NCI-H2081 (cell line): ENCODE results near the gene CD82.
A peak's percentile ranks its signal among the peaks of the same experiment; 100 is the strongest.
"Not testable (repeated sequence)": the region's sequence is repeated elsewhere in the genome, so short reads cannot be mapped to it uniquely, and the experiment has no call there.

Experiments
- DNase-seq, 2 experiments: peaks; one replicate each; lab custom pipeline; 2025; lab: John Stamatoyannopoulos, UW

The CD82 gene

DNA sequence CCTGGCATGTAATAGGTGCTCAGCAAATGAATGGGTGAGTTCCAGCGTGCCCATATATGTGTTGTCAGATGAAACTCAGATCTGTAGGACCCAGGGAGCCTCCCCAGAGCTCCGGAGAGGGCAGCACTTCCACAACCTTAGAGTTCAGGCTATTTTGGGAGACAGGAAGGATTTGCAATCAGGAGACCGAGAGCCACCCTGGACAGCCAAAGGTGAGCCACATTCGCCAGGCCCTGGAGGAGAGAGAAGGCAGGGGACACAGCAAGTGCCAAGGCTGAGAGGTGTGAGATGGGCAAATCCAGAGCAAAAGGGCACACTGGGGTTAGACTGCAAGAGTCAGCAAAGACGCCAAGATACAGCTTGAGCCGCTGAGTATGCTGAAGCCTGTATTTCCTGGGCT, 66.4 kb downstream of the CD82 start:
- DNase-seq: no peak

DNA sequence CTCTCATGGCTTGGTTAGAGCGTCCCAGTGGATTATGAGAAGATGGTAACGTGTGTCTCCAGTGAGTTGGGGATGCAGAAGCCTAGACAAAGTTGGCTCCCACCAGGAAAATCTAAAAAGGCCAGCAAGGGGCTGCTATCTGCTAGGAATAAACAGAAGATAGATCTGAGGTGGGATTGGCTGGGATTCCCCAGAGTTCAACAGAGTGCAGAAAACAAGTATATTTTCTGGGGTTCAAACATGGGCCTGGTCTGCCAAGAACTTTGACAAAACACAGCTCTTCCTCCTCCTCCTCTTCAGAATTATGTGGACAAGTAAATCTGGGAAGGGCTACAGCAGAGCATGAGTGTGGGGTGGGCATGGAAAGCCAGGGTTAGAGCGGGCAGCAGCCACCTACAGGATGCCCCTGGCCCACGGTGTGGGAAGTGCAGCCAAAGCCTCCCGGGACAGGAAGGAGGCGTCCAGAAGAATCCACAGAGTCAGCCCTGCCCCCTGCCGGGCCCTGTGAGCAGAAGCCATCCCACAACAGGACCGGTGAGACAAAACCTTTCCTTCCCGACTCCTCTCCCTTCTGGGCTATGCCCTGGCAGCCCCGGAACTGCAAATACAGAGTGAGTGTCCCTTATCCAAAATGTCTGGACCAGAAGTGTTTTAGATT, 67.1 kb downstream of the CD82 start:
- no peak for DNase-seq

DNA sequence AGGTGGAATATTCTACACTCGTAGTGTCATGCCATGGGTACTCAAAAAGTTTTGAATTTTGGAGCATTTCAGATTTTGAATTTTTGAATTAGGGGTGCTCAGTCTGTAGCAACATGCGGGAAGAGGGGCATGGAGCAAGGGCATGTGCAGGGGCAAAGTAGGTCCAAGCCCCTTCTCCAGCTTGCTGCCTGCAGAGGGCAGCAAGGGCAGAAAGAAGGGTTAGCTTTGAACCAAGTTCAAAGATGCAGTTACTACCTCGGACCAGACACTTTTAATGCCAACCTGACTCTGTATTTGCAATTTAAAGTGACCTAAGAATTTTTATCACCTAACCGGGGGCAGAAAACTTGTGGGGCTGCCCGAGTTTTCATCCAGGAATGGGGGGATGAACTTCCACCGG, 68.2 kb downstream of the CD82 start:
- no peak for DNase-seq

DNA sequence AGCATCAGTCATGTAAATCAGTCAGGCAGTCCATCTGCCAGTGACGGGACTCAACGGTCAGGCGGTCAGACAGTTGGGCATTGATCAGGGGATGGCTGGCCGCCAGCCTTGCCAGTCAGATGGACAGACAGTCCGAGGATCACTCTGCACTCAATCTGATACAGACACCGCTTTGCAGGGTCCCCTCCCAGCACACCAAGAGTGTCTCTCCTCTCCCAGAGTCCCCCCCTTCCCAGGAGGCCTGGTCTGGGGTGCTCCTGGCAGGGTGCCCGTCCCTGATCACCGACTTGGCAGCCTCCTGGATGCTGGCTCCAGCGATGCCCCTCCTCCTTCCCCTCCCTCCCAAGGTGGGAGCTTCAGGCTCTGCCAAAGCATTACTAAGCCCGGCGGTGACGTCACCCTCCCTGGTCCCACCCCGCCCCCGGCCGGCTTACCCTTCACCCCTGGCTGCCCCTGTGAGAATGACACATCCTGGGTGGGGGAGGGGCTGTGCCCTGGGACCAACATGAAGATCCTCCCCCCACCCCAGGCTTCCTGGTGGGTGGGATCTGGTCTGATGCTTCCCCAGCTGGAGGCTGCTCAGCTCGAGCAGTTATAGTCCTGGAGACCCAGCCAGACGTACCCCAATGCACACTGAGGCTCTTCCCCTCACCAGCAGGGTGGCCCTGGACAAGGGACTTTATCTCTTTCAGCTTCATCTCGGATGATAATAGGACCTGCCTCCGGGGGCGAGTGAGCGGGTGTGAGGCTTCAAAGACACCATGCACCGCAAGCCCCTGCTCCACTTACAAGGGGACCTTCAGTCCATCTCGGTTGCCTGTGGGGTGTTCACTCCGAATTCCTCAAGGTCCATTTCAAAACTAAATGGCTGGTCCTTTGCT, 69.2 kb downstream of the CD82 start:
- DNase-seq: peak; percentile 83 to 90

DNA sequence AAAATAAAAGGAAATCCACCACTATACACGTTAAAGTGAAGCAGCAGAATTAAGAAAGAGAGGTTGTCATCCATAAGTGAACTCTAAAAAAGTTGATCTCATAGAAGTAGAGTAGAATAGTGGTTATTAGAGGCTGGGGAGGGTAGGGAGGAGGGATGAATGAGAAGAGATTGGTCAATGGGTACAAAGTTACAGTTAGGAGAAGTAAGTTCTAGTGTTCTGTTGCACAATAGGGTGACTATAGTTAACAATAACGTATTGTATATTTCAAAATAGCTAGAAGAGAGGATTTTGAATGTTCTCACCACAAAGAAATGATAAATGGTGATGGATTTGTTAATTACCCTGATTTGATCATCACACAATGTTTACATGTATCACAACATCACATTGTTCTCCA, 72.0 kb downstream of the CD82 start:
- DNase-seq: no peak

DNA sequence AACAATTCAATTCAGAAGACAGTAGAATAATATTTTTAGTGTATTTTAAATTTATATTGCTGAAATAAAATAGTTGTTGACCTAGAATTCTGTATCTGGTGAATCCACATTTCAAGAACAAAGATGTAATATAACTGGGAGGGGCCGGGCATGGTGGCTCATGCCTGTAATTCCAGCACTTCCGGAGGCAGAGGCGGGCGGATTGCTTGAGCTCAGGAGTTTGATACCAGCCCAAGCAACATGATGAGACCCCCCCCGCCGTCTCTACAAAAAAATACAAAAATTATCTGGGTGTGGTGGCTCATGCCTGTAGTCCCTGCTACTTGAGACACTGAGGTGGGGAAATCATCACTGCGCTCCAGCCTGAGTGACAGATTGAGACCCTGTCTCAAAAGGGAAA, 72.6 kb downstream of the CD82 start:
- no peak for DNase-seq

DNA sequence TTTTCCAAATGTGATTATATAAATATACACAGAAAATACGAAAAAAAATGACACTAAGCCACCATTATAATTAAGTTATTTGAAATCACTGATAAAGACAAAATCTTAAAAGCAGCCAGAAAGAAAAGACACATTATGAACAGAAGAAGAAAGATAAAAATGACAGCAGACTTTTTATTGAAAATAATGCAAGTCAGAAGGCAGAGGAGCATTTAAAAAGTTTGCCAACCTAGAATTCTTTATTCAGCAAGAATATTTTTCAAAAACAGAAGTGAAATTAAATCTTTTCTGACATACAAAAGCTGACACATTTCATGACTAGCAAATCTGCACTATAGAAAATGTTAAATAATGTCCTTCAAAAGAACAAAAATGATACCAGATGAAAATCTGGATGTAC, 77.8 kb downstream of the CD82 start:
- no peak for DNase-seq

DNA sequence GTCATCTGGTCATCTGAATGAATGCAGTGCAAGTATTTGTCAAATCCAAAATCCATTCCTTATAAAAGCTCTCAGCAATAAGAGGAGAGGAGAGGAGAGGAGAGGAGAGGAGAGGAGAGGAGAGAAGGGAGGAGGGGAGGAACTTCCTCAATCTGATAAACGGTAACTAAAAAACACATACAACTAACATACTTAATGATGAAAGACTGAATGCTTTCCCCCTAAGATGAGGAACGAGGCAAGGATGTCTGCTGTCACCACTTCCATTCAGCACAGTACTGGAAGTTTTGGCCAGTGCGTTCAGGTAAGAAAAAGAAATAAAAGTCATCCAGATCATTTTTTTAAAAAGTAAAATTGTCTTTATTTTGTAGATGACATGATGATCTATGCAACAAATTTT, 80.4 kb downstream of the CD82 start:
- no peak for DNase-seq

DNA sequence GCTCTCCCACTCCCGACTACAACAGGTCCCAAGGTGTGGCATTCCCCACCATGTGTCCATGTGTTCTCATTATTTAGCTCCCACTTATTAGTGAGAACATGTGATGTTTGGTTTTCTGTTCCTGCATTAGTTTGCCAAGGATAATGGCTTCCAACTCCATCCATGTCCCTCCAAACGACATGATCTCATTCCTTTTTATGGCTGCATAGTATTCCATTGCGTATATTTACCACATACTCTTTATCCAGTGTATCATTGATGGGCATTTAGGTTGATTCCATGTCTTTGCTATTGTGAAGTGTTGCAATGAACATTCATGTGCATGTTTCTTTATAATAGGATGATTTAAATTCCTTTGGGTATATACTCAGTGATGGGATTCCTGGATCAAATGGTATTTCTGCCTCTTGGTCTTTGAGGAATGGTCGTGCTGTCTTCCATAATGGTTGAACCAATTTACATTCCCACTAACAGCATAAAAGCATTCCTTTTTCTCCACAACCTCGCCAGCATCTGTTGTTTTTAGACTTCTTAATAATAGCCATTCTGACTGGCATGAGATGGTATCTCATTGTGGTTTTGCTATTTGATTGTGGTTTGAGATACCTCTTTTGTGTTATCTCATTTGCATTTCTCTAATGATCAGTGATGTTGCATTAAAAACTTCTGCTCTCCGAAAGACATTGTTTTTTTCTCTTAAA, 81.9 kb downstream of the CD82 start:
- not testable (repeated sequence) for DNase-seq

DNA sequence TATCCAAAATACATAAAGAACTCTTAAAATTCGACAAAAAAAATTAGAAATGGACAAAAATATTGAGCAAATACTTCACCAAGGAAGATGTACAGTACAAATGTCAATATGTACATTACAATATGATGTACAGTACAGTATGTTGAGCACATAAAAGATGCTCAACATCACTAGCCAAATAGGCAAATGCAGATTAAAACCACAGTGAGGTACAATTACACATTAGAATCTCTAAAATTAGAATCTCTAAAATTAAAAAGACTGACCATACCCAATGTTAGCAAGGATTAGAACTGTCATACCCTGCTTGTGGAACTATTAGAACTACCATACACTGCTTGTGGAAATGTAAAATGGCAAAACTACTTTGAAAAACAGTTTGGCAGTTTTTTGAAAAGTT, 82.6 kb downstream of the CD82 start:
- no peak for DNase-seq

DNA sequence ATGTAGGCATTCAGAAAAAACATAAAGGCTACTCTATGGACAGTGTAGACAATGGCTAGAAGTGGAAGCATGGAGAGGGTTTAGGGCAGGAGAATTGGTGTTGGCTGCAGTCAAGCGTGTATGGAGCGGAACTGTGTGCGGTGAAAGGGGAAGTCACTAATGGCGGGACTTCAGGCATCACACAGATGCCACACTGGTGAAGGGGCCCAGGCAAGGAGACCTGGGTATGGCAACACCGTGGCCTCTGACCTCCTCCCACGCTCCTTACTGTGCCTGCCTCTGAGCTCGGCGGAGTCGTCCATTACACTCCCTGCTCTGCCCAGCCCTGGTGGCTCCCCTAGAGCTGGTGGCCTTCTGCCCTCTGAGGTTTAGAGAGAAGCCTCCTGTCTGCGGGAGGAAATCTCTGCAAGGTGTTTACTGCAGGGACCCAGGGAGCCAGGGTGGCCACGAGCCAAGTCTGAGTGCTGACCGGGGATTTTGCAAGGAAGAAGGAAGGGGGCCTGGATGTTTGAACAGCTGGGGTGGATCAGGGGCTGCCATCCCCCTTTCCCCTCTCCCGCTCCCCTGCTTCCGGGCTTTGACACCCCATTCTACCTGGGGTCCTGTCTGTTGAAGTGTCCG, 86.2 kb downstream of the CD82 start:
- no peak for DNase-seq

DNA sequence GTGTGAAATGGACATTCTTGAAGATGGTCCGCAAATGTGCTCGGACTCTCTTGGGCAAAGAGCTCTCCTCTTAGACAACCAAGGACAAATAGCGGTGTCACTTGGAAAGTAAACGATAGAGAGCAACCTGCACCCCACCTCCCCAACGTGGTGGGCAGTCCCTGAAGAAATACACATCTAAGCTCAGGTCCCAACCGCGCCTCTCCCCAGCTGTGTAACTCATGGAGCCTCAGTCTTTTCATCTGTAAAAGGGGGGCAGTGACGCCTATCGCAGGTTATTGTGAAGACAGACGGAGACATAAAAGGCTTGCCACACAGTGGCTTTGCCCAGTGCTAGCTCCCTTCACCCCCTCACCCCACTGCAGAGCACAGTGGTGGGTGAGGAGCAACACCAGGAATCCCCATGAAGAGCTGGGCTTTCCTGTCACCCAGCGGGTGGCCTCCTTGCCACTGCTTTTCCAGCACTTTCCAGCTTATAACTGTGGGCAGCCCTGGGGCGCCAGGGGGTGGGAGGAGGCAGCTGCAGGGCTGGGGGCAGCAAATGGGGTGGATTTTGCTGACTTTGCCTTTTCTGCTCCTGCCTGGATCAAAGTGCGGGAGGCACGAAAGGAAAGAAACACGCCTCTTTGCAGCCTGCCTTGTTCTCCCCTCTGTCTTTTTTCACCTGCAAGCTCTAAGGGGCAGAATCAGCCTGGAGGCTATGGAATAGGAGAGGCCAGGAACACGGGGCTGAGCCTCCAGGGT, 87.6 kb downstream of the CD82 start:
- no peak for DNase-seq

DNA sequence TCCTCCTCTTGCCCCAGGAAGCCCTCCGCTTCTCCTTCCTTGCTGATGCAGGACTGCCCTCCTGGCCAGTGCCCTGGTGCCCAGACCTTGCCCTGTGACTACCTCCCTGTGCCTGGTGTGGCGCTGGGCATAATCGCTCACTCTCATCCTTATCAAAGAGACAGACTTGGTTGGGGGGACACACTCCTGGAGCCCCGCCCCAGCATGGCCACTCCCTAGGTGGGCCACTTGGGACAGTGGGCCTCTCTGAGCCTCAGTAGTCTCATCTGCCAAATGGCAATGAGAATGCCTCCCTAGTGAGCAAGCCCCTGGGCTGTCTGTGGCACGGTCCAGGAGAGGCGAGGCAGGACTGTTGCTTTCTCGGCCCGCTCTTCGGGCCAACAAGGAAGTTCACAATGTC, 88.6 kb downstream of the CD82 start:
- DNase-seq: no peak

DNA sequence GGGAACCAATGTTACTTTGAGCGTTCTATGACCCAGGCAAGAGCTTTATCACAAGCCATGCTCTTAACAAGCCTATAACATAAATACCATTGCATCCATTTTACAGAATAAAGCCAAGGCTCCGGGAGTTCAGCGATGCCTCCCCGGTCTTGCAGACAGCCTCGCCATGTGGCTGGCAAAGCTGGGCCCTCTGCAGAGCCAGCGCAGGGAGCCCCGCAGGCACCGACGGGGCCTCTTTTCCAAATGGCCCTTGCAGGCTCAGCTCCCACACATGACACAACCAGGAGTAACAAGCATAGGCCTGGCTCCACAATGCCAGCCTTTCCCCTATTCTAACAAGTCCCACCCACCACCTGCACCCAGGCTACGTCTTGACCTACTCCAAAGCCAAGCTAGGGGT, 89.1 kb downstream of the CD82 start:
- DNase-seq: no peak

DNA sequence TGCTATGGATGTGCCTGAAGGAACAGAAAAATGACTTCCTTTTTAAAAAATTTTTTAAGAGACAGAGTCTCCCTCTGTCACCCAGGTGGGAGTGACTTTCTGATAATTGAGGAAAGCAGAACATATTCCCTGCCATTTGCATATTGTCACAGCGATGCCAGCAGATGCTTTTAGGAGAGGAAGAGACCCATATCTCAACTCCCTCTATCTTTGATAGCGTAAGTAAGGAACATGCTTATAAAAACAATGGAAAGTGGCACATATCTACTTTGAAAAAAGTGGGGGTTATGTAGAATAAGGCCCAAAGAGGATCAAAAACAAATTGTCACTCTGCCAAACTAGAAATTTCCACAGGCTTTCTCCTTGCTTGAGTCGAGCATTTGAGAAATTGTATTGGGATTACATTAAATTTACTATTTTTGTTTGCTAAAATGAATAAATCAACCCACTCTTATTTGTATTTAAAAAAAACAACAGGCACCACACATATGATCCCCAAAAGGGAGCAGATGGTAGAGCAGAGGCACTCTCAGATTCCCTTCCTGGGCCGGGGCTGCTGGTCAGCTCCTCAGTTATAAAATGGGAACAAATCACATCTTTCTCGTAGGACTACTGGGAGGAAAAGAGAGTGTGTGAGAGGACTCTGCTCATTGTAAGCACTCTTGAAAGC, 92.5 kb downstream of the CD82 start:
- no peak for DNase-seq

DNA sequence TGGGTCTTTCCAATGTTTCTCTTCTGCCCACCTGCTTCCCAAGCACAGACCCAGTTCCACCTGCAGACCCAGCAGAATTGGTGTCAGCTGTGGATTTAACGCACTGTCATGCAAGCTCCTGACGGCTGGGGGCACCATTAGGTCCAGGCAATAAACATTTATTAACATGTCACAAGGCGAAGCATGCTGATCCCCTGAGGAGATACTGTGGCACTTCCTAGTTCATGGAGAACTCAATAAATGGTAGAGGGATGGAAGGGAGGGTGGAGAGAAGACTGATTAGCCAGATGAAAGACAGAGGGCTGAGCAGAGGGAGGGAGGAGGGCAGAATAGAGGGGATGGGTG, 93.0 kb downstream of the CD82 start:
- DNase-seq: no peak

DNA sequence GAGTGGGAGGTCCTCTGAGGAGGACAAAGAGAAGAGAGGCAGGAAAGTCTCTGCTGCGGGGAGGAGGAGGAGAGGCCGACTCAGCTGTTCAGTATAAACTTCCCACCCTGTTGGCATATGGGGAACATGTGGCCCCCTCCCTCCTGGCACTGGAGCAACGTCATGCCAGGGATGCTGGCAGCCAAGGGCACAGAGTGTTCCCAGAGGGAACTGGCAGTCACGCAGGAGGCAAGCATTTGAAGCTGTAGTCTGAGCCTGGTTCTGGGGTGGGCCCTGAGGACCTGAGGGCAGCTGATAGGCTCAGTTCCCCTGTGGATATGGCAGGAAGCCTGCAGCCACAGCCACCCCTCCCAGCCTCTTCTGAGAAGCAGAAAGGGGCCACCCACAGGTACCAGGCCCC, 94.2 kb downstream of the CD82 start:
- DNase-seq: no peak

DNA sequence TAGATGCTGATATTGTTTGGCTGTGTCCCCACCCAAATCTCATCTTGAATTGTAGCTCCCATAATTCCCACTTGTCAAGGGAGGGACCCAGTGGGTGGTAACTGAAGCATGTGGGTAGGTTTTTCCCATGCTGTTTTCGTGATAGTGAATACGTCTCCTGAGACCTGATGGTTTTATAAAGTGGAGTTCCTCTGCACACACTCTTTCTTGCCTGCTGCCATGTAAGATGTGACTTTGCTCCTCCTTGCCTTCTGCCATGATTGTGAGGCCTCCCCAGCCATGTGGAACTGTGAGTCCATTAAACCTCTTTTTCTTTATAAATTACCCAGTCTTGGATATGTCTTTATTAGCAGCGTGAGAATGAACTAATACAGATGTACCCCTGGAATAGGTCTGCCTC, 95.1 kb downstream of the CD82 start:
- DNase-seq: not testable (repeated sequence)

DNA sequence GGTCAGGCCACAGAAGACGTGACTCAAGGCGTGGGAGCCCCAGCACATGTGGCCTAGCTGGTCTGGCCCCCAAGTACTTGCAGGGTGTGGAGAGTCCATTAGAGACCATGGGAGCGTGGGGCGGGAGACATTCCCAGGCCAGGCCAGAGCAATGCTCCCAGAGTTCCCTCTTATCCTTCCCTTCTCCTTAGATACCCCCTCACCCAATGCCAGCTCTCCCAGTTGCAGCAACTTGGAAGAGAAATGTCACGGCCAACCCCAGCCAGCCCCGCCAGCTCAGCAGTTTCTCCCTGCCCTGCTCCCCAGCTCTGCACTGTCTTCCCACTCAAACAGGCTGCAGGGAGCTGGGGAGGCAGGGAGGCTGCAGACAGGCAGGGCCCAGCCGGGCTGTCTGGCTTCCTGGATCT, 95.9 kb downstream of the CD82 start:
- no peak for DNase-seq
